Fibroblast of lung (primary cell): ENCODE results near the gene HIRIP3.

Source experiments
- EZH2 ChIP-seq: IDR thresholded peaks from 2 replicates; pipeline ENCODE4 v1.5.1; 2012; ENCODE audit warnings: low read length, control low read depth, mild to moderate bottlenecking; ENCODE audit errors: missing control alignments
- TF ChIP-seq, protein P1 (sequence below), 2 donors: IDR thresholded peaks in 1 of 2; conservative IDR thresholded peaks in 1 of 2; 1 replicate in 1 of 2; 2 replicates in 1 of 2; pipeline ENCODE4 v1.5.1; 2011 to 2012; ENCODE audit warnings: low read length in 2 of 2, control low read depth in 1 of 2, inconsistent platforms in 1 of 2, low read depth in 1 of 2, mild to moderate bottlenecking in 1 of 2

DNA sequence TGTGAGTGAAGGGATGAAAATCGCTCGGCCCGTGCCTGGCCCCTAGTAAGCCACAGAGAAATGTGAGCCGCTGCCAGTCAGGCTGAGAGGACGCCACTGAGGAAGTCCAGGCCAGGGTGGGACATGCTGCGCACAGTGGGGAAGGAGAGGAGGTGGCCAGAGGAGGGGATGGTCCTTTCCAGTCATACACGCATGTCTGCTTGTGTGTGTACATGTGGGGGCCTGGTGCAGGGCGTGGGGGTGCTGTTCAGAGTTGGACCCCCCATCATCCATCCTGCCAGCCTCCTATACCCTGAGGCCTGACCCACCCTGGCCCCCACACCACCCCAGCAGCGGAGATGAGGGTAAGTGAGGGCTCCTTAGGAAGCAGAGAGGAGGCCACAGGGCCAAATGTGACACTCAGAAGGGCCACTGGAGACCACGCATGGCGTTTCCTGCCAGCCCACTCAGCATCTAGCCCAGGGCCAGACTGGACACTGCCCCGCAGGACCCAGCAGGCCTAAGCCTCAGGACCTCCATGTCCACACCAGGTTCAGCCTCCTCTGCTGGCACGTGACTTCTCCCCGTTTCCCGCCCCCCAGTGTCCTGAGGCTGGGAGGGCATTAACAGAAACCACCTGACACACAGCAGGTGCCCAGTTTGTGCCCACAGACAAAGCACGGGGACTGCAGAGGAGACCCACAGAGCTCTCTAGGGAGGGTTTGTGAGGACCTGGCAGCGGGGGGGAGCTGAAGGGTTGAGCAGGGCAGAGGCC is 8.4 kb upstream of the HIRIP3 start:
- TF ChIP-seq, protein P1, sequence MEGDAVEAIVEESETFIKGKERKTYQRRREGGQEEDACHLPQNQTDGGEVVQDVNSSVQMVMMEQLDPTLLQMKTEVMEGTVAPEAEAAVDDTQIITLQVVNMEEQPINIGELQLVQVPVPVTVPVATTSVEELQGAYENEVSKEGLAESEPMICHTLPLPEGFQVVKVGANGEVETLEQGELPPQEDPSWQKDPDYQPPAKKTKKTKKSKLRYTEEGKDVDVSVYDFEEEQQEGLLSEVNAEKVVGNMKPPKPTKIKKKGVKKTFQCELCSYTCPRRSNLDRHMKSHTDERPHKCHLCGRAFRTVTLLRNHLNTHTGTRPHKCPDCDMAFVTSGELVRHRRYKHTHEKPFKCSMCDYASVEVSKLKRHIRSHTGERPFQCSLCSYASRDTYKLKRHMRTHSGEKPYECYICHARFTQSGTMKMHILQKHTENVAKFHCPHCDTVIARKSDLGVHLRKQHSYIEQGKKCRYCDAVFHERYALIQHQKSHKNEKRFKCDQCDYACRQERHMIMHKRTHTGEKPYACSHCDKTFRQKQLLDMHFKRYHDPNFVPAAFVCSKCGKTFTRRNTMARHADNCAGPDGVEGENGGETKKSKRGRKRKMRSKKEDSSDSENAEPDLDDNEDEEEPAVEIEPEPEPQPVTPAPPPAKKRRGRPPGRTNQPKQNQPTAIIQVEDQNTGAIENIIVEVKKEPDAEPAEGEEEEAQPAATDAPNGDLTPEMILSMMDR (conservative IDR thresholded peaks at IDR 0.05 in 1 of 2, IDR thresholded peaks at IDR 0.05 in 1 of 2; ENCODE audit: low read depth in 1 of 2, low read length in 2 of 2), result no peak
- TF ChIP-seq EZH2, result no peak
